ENCODE data around the gene TMEM252. TPM values are rescaled to one million over a fixed set of nuclear protein-coding genes. Genes with fewer than 3 reads are reported as not detected.
A peak's percentile ranks its signal among the peaks of the same experiment; 100 is the strongest.

Gene TMEM252
- polyA plus RNA-seq, 1 donor (not counting 4 experiments of a cell fraction or from before 2014, with no cell fraction given): not detected

- Histone ChIP-seq H3K4me1 (ENCODE audit: control insufficient read depth, extremely low read depth, insufficient read depth, low read length) (no peaks in the 10 kb centered on the region), H3K36me3 (ENCODE audit: control insufficient read depth in 2 of 2, extremely low read depth in 1 of 2, insufficient read depth in 2 of 2, low read length in 2 of 2) (no peaks in the 10 kb centered on the region), H2AFZ (ENCODE audit: control insufficient read depth, low read length) (no peak overlapping the region), H3K27ac (ENCODE audit: control insufficient read depth, insufficient read depth, low read length) (no peak overlapping the region), H3K79me2 (ENCODE audit: control insufficient read depth, insufficient read depth, low read length) (no peaks in the 10 kb centered on the region), H3K9me1 (ENCODE audit: control insufficient read depth, extremely low read depth, insufficient read depth, low read length) (no peaks in the 10 kb centered on the region), H3K9ac (ENCODE audit: control insufficient read depth, extremely low read depth, insufficient read depth, low read length) (no peak overlapping the region), H4K20me1 (ENCODE audit: control insufficient read depth, extremely low read depth, insufficient read depth, low read length) (no peaks in the 10 kb centered on the region), H3K27me3 (ENCODE audit: control insufficient read depth, extremely low read depth, insufficient read depth, low read length) (peaks cover 3% of the 10 kb centered on the region), H3K9me3 (ENCODE audit: control insufficient read depth, low read depth, low read length) (no peaks in the 10 kb centered on the region), H3K4me3 (ENCODE audit: control insufficient read depth in 2 of 3, extremely low read depth in 1 of 3, insufficient read depth in 2 of 3, low read depth in 1 of 3, low read length in 3 of 3) (no peak overlapping the region), H3K4me2 (ENCODE audit: control insufficient read depth, extremely low read depth, insufficient read depth, low read depth, low read length) (no peak overlapping the region)
- TF ChIP-seq CTCF (optimal IDR thresholded peaks at IDR 0.05 in 1 of 3, IDR thresholded peaks at IDR 0.05 in 1 of 3, conservative IDR thresholded peaks at IDR 0.05 in 1 of 3; ENCODE audit: extremely low read depth in 1 of 3, insufficient read depth in 2 of 3, low read length in 3 of 3) (no peak), EZH2 (IDR thresholded peaks at IDR 0.05; ENCODE audit: low read length) (no peak)
- no peak for FAIRE-seq
- DNase-seq (ENCODE audit: low read depth, low spot score): no peak
- dilution Hi-C loops (cut with MboI; ENCODE audit: extremely low pct_ligation_motif_present, low sequenced_read_pairs): no loop called here
Measured at GRCh38 chr9:68562461-68562860, 21.8 kb upstream of the TMEM252 start.

GRCh38 chr9:68560071-68560844 lies 19.6 kb upstream of the TMEM252 start:
- no peaks in the 10 kb centered on the region for H3K9me1 ChIP-seq (ENCODE audit: control insufficient read depth, extremely low read depth, insufficient read depth, low read length)
- no peak overlapping the region for H2AFZ ChIP-seq (ENCODE audit: control insufficient read depth, low read length)
- no peaks in the 10 kb centered on the region for H3K4me1 ChIP-seq (ENCODE audit: control insufficient read depth, extremely low read depth, insufficient read depth, low read length)
- dilution Hi-C loops (cut with MboI; ENCODE audit: extremely low pct_ligation_motif_present, low sequenced_read_pairs): no loop called here
- DNase-seq (ENCODE audit: low read depth, low spot score): no peak
- H3K27ac ChIP-seq (ENCODE audit: control insufficient read depth, insufficient read depth, low read length): no peak overlapping the region
- H3K9ac ChIP-seq (ENCODE audit: control insufficient read depth, extremely low read depth, insufficient read depth, low read length): no peak overlapping the region
- no peak for FAIRE-seq
- no peaks in the 10 kb centered on the region for H3K36me3 ChIP-seq (ENCODE audit: control insufficient read depth in 2 of 2, extremely low read depth in 1 of 2, insufficient read depth in 2 of 2, low read length in 2 of 2)
- H3K9me3 ChIP-seq (ENCODE audit: control insufficient read depth, low read depth, low read length): no peaks in the 10 kb centered on the region
- no peaks in the 10 kb centered on the region for H3K27me3 ChIP-seq (ENCODE audit: control insufficient read depth, extremely low read depth, insufficient read depth, low read length)
- H3K79me2 ChIP-seq (ENCODE audit: control insufficient read depth, insufficient read depth, low read length): no peaks in the 10 kb centered on the region
- no peak overlapping the region for H3K4me2 ChIP-seq (ENCODE audit: control insufficient read depth, extremely low read depth, insufficient read depth, low read depth, low read length)
- no peak for TF ChIP-seq EZH2 (IDR thresholded peaks at IDR 0.05; ENCODE audit: low read length)
- peak in 2 of 3 experiments; percentile 45 to 46 for TF ChIP-seq CTCF (optimal IDR thresholded peaks at IDR 0.05 in 1 of 3, IDR thresholded peaks at IDR 0.05 in 1 of 3, conservative IDR thresholded peaks at IDR 0.05 in 1 of 3; ENCODE audit: extremely low read depth in 1 of 3, insufficient read depth in 2 of 3, low read length in 3 of 3)
- no peaks in the 10 kb centered on the region for H4K20me1 ChIP-seq (ENCODE audit: control insufficient read depth, extremely low read depth, insufficient read depth, low read length)
- H3K4me3 ChIP-seq (ENCODE audit: control insufficient read depth in 2 of 3, extremely low read depth in 1 of 3, insufficient read depth in 2 of 3, low read depth in 1 of 3, low read length in 3 of 3): no peak overlapping the region
